Measurements from ENCODE around the gene IFT172.
"Not testable (repeated sequence)": the region's sequence is repeated elsewhere in the genome, so short reads cannot be mapped to it uniquely, and the experiment has no call there.

The IFT172 gene

GRCh38 chr2:27493948-27494283, 4.4 kb upstream of the IFT172 start:
- no peak for DNase-seq (ENCODE audit: low read depth in 2 of 2)

- no peak for DNase-seq (ENCODE audit: low read depth in 2 of 2)
Observed at GRCh38 chr2:27492557-27492956, 3.0 kb upstream of the IFT172 start.

DNA sequence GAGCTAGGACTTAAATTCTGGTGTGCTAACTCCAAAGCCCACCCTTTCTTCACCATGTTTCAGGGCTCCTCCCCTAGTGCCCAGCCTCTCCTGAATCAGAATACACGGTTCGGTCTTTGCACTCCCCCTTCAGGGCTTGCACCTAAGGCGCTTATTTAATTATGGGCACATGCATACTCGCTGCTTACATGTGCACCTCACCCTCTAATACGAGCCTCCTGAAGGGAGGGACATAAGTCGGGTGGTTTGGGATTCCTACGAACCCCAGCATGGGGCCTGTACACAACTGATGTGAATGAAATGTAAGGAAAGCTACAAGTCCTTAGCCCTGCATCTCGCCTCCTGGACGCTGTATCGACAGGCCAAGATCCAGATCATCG, 435 bp downstream of the IFT172 start:
- no peak for DNase-seq (ENCODE audit: low read depth in 2 of 2)

DNA sequence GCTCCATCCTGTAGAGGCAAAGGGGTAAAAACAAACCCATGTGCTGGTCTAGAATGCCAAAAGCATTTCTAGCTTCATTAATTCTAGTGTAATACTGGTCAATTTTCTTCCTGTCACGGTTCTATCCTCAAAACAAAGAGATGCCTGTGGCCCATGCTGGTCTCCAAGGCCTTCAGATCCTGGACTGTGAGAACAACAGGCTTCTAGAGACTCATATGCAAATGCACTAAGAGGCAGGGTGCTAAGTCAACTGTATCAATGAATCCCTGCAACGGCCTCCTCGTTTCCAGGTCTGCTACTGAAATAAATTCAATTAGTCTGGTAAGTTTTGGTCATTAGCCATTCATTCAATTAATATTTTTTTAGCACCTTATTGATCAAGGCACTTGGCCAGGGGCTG, 4.0 kb downstream of the IFT172 start:
- DNase-seq (ENCODE audit: low read depth in 2 of 2): no peak

DNA sequence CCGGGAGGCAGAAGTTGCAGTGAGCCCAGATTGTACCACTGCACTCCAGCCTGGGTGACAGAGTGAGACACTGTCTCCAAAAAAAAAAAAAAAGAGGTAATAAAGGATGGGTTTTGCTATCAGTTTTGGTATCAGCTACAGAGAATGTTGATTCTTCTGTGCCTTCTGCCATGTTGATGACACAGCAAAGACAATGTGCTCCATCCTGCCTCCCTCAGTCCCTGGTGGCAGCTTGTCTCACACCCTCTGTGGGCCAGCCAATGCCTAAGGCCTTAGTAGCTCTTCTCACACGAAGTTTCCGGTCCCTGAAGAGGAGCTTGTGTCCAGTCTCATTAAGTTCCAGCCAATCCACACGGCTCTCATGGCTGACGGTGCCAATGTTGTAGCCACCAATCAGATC, 17.6 kb downstream of the IFT172 start:
- no peak for DNase-seq (ENCODE audit: low read depth in 2 of 2)

DNA sequence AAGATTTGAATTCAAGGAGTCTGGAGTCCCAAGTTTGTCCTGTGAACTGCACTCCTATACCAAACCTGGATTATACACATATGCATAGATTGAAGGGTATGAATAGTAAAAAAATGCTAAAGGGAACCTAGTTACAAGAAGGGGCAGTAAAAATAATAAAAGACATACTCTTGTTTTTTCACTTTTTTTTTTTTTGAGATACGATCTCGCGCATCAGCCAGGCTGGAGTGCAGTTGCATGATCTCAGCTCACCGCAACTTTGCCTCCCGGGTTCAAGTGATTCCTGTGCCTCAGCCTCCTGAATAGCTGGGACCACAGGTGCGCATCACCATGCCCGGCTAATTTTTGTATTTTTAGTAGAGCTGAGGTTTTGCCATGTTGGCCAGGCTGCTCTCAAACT, 25.1 kb downstream of the IFT172 start:
- DNase-seq (ENCODE audit: low read depth in 2 of 2): no peak

DNA sequence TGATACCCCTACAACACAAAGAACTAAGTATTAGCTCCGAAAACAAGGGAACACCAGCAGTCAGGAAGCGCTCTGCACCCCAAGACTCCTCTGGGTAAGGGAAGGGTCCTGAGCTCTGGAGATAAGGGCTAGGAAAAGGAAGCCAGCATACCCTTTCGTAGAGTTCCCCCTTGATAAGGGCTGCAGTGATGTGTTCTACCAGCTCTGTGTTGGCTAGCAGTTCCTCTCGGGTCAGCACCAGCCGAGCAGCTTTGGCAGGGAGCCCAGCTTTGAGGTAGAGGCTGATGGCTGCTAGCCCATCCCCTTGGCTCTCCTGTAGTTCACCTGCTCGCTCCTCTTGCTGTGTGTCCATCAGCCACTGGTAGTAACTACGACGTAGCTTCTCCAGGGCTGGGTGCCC, 28.4 kb downstream of the IFT172 start:
- DNase-seq (ENCODE audit: low read depth in 2 of 2): no peak

DNA sequence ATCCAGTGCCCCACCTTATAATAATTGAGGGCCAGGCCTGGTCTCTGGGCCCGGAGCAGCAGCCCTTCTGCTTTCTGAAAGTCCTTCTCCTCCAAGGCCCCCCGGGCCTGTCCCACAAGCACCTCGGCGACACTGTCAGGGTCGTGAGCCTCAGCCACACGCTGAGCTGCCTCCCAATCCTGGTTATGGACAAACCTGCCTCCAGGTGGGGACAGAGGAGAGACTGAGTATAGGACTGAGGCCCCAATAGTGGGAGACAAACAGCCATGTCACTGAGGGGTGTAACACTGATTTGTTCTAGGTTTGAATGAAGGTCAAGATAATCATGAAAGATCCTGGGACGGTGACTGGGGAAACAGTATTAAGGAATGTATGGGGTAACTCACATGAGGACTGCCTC, 35.6 kb downstream of the IFT172 start:
- DNase-seq (ENCODE audit: low read depth in 2 of 2): no peak

DNA sequence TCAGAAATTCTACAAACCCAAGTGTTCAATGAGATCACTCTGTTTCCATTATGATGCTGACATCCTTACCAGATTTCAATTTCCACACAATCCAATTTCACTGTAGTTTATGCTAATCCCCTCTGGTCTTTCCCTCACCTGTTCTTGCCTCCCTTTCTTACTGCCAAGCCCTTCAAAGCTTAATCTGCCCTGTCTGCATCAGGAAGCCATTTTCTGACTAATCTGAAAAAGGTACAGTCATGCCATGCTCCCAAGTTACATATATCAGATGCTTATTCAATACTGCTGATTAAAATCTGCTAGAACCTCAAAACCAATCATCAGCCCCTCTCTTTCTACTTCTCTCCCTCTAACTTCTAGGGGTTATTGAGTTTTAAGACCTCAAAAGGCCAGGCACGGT, 38.4 kb downstream of the IFT172 start:
- DNase-seq (ENCODE audit: low read depth in 2 of 2): no peak

DNA sequence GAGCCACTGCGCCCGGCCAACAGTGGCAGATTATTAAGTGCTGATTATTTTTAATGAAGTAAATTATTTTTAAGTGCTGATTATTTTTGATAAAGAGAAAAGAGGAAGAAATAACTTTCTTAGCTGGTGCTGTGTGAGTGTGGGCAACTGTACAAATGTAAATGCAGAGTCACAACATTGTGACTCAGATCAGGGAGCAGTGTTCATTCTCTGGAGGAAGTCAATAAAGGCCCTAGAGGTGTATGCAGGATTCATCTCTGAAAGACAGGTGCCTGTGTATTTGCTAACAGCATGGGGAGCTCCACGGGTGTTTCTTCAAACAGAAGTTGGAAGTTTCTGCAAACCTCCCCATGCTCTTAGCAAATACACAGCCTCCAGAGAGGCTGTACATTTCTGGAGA, 41.2 kb downstream of the IFT172 start:
- no peak for DNase-seq (ENCODE audit: low read depth in 2 of 2)

DNA sequence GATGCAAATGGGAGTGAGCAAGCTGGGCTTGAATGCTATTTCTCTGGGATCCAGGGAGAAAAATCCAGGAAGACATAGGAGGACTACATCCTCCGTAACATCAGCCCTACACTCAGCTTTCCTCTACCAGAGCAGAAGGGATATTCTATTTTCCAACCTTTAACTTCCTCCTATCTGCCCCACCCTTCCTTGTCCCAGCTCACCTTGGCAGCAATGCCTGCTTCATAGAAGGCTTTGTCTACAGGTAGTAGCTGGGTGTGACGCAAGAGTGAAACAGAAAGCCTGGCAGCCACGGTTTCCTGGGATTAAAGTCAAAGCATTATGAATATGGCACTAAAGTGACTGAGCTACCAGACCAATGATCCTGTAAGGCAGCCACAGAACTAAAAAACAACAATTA, 43.5 kb downstream of the IFT172 start:
- DNase-seq (ENCODE audit: low read depth in 2 of 2): no peak

DNA sequence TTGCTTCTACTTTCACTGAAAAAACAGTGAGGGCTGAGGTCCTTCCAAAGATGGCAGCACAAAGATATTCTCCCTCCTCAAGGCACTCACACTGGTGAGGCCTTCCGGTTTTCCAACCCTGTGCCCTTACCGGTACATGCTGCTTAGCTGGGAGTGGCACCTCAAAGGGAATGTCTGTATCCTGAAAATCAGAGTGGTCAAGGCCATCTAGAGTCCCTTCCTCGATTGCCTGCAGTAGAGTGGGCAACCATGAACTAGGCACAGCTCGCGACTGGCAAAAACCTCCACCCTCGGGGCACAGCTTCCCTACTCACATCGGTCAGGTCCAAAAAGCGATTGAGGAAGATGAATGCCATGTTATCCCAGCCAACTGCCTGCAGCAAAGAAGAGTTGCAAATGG, 43.9 kb downstream of the IFT172 start:
- no peak for DNase-seq (ENCODE audit: low read depth in 2 of 2)

- no peak for DNase-seq (ENCODE audit: low read depth in 2 of 2)
Observed at GRCh38 chr2:27445155-27445554, 44.4 kb downstream of the IFT172 start.

- DNase-seq (ENCODE audit: low read depth in 2 of 2): no peak
Observed at GRCh38 chr2:27442920-27443282, 46.6 kb downstream of the IFT172 start.

- DNase-seq (ENCODE audit: low read depth in 2 of 2): peak; percentile 32 to 34
Observed at GRCh38 chr2:27441958-27442919, 47.3 kb downstream of the IFT172 start, which contains the start of gene KRTCAP3. Gene KRTCAP3, plus strand, starts transcription at chr2:27442381. Its CDS starts 32 bp downstream, at chr2:27442413.

DNA sequence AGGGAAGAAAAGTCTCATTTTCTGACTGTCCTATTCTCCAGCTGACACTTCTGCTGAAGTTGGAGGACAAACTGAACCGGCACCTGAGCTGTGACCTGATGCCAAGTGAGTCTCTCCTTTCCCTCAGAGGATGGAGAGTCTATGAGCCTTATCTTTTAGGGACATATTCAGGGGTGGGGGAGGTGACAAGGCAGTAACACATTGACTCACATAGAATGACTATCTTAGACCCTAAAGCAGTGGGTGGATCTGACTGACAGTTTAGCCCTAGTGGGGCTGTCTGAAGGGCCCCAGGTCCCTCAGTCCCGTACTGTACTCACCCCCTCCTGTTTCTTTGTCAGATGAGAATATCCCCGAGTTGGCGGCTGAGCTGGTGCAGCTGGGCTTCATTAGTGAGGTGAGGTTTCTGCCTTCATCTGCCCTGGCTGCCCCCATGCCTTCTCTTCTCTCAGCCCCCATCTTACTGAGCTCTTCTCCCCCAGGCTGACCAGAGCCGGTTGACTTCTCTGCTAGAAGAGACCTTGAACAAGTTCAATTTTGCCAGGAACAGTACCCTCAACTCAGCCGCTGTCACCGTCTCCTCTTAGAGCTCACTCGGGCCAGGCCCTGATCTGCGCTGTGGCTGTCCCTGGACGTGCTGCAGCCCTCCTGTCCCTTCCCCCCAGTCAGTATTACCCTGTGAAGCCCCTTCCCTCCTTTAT, 48.2 kb downstream of the IFT172 start:
- DNase-seq (ENCODE audit: low read depth in 2 of 2): no peak

DNA sequence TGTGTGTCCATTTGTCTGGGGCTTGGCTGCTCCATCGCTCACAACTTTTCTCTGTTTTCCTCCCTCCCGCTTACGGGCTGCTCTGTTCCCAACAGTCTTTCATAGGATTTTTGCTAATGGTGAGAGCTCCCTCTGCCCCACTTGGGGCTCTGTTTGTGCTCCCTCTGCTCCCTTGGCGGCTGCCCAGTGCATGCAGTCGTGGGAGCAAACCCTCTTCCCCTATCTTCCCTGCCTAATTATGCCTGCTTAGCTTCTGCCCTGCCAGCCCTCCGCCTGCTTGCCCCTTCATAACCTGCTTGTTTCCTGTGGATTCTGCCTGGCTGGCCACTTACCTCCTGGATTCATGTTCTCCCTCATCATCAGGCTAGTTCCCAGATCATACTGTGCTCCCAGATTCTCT, 53.9 kb downstream of the IFT172 start:
- DNase-seq (ENCODE audit: low read depth in 2 of 2): no peak

DNA sequence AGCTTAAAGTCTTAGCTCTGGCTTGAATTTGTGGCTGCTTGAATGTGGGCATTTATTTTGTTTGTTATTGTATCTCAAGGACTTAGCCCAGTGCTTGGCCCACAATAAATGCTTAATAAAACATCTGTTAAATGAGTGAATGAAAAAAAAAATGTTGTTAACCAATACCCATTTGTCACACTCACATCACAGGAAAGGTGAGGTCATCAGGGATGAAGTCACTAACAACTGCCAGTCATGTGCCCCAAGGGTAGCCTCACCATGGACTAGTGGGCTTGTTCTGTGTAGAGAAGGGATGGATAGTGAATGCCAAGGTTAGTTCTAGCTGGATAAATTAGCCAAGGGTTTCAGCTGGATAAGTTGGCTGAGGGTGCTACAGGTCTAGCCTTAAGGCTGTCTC, 58.1 kb downstream of the IFT172 start:
- DNase-seq (ENCODE audit: low read depth in 2 of 2): no peak

- DNase-seq (ENCODE audit: low read depth in 2 of 2): peak; percentile 40 to 58
Observed at GRCh38 chr2:27428978-27429541, 60.5 kb downstream of the IFT172 start.

DNA sequence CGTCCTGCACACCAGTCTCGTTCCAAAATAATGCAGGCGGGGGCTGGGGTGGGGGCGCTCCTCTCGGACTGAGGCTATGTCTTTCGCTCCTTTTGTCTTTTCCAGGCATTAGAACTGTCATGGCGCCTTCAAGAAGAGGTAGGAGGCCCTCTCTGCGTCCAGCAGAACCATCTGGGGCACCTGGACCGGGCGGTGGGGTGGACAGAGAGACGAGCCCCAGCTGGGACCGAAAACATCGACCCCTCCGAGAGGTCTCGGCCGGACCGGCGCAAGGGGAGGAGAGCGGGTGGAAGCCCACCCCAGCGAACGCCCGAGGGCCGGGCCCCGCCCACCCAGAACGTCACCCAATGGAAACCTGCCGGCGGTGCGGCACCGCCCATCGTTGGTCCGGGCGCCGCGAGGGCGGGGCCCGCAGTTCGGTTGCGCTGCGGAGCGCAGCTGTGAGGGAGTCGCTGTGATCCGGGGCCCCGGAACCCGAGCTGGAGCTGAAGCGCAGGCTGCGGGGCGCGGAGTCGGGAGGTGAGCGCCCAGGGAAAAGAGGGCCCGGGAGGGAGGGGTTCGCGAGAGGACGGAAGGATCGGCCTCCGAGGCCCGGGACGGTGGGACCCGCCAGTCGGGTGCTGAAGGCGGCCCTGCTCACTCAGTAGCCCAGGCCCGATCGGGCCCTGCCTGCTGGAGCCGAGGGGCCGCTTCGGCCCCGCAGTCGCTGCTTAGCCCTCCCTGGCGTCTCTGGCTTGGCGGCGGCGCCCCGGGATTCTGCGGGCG, 61.1 kb downstream of the IFT172 start, which contains the start of gene NRBP1:
TSS of gene NRBP1 (plus strand) at position 419 of the 765 bp plus-strand sequence. CDS start 4,643 bp downstream, outside the sequence.
- peak; percentile 83 to 93 for DNase-seq (ENCODE audit: low read depth in 2 of 2)

DNA sequence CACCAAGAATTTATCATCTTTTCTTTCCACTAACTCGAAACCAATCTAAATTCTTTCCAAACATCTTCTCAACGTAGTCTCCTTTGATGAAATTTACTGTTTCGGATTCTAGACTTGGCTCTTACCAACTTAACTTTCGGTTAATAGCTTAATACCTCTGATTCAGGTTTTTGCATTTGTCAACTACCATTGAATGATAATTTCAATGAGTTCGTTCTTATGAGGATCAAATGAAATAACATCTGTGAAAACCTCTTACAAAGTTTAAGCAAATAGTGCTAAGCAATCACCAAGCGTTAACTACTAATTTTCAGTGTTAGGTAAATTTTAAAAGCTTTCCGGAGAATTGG, 61.7 kb downstream of the IFT172 start:
- no peak for DNase-seq (ENCODE audit: low read depth in 2 of 2)

- DNase-seq (ENCODE audit: low read depth in 2 of 2): not testable (repeated sequence)
Observed at GRCh38 chr2:27425039-27425438, 64.5 kb downstream of the IFT172 start.

All from stimulated activated CD4-positive, alpha-beta T cell treated with anti-CD3 and anti-CD28 coated beads, Interleukin-1b, Interleukin-23, amount 100 ng/mL, for 4 hours (primary cell).